Measurements from ENCODE around the gene PALMD. TPM values are rescaled to one million over a fixed set of nuclear protein-coding genes. Genes with fewer than 3 reads are reported as not detected.

PALMD gene
- total RNA-seq, 1 donor from 2014 or later, result 122 TPM

GRCh38 chr1:99737016-99737415 is 91.1 kb downstream of the PALMD start:
- peak; percentile 68 for DNase-seq (ENCODE audit: extremely low read depth, low read depth, low spot score)

GRCh38 chr1:99738858-99739465 is 93.0 kb downstream of the PALMD start:
- no peak for DNase-seq (ENCODE audit: extremely low read depth, low read depth, low spot score)

DNA sequence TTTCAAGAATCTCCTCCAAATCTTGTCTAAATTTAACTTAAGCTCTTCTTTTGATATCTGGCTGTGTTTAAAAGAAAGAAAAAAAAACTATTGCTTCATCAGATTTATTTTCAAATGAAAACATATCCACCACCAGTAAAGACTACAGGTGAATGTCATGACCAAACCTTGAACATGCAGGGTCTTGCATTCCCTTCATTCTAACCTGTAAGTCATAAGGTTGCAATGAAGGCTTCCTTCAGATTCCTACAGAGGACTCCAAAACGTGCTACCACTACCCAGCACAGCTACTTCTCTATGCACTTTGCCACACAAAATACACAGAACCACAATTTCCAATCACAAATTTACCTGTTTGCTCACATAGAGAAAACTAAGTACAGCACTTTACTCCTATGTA is 94.2 kb downstream of the PALMD start:
- DNase-seq (ENCODE audit: extremely low read depth, low read depth, low spot score), result no peak

Other genes starting within 250 kb of the PALMD start
- gene FRRS1, start 120.5 kb downstream of the PALMD start, total RNA-seq, result 1.2 and 2.1 TPM in 2 replicates
- 8.1 and 10.9 TPM in 2 replicates for gene AGL, start 204.2 kb downstream of the PALMD start, total RNA-seq